IMR-90 (cell line): Measurements from ENCODE around the gene EGFR. TPM values are rescaled to one million over a fixed set of nuclear protein-coding genes. Genes with fewer than 3 reads are reported as not detected.

Experiments used
- ATAC-seq: fragments of 200-7000 bp; cut with Tn5 transposase; 2 replicates; pipeline ENCODE4 v1.9.1; 2020; ENCODE audit warnings: low read depth, mild to moderate bottlenecking, moderate library complexity
- BruUV-seq: library from RNA; stranded (reverse); fragments of 400-500 nt; replicated peaks from 2 replicates; lab custom pipeline; 2021; lab: Mats Ljungman, UMichigan
- CTCF ChIA-PET: fragments of 300-600 bp; formaldehyde crosslinking; extraction: SDS; loops from one replicate; lab custom pipeline; 2021; ENCODE audit warnings: antibody characterized with exemption; lab: Yijun Ruan, JAX
- POLR2A ChIA-PET: fragments of 300-600 bp; sonication (Branson Sonifier 250); formaldehyde crosslinking; loops from one replicate; lab custom pipeline; 2022; ENCODE audit warnings: antibody characterized with exemption; ENCODE audit not compliant: unreplicated experiment; lab: Charles Lee
- DNase-seq: peaks from one replicate; pipeline ENCODE4 v3.0.0; 2013
- H2AFZ ChIP-seq: replicated peaks from 2 replicates; pipeline ENCODE3; 2013; ENCODE audit warnings: low read length, mild to moderate bottlenecking; ENCODE audit not compliant: poor library complexity
- H2AK5ac ChIP-seq: 2 replicates; pipeline ENCODE4 v1.6.1; 2013; ENCODE audit warnings: low read depth, low read length, inconsistent platforms
- H2AK9ac ChIP-seq: replicated peaks from 2 replicates; pipeline ENCODE3; 2013; ENCODE audit warnings: mild to moderate bottlenecking, low read depth, low read length, moderate library complexity; ENCODE audit not compliant: poor library complexity
- H2BK120ac ChIP-seq: 2 replicates; pipeline ENCODE4 v1.6.1; 2013; ENCODE audit warnings: low read depth, low read length, inconsistent platforms
- H2BK15ac ChIP-seq: 3 replicates; pipeline ENCODE4 v1.6.1; 2013; ENCODE audit warnings: low read depth, low read length, inconsistent platforms
- H2BK20ac ChIP-seq: 2 replicates; pipeline ENCODE4 v1.6.1; 2013; ENCODE audit warnings: low read depth, mild to moderate bottlenecking, inconsistent platforms, low read length, moderate library complexity
- H2BK5ac ChIP-seq: 2 replicates; pipeline ENCODE4 v1.6.1; 2013; ENCODE audit warnings: mild to moderate bottlenecking, low read depth, low read length, inconsistent platforms; ENCODE audit not compliant: poor library complexity, severe bottlenecking
- H3K14ac ChIP-seq: replicated peaks from 2 replicates; pipeline ENCODE4 v1.6.1; 2013; ENCODE audit warnings: low read depth, low read length, inconsistent platforms
- H3K18ac ChIP-seq: 2 replicates; pipeline ENCODE4 v1.6.1; 2013; ENCODE audit warnings: low read depth, low read length, control low read depth
- H3K23ac ChIP-seq: 2 replicates; pipeline ENCODE4 v1.6.1; 2013; ENCODE audit warnings: low read depth, low read length, inconsistent platforms
- H3K27ac ChIP-seq: 2 replicates; pipeline ENCODE4 v1.5.1; 2013; ENCODE audit warnings: mild to moderate bottlenecking, control low read depth, low read length; ENCODE audit not compliant: insufficient read depth
- H3K27me3 ChIP-seq: 2 replicates; pipeline ENCODE4 v1.6.1; 2013; ENCODE audit warnings: low read length; ENCODE audit not compliant: control insufficient read depth, insufficient read depth
- H3K36me3 ChIP-seq: 2 replicates; pipeline ENCODE4 v1.6.1; 2013; ENCODE audit warnings: low read length, mixed read lengths; ENCODE audit not compliant: control insufficient read depth, insufficient read depth
- H3K4ac ChIP-seq: 2 replicates; pipeline ENCODE4 v1.6.1; 2013; ENCODE audit warnings: low read depth, low read length, inconsistent platforms
- H3K4me1 ChIP-seq: 2 replicates; pipeline ENCODE4 v1.6.1; 2013; ENCODE audit warnings: low read length, mixed read lengths; ENCODE audit not compliant: control insufficient read depth, insufficient read depth
- H3K4me2 ChIP-seq: 2 replicates; pipeline ENCODE4 v1.6.1; 2013; ENCODE audit warnings: low read depth, mild to moderate bottlenecking, control low read depth, low read length, moderate library complexity
- H3K4me3 ChIP-seq: 2 replicates; pipeline ENCODE4 v1.5.1; 2013; ENCODE audit warnings: low read depth, mild to moderate bottlenecking, control low read depth, low read length, moderate library complexity; ENCODE audit not compliant: insufficient read depth
- H3K56ac ChIP-seq: 2 replicates; pipeline ENCODE4 v1.6.1; 2013; ENCODE audit warnings: low read length, inconsistent platforms; ENCODE audit not compliant: insufficient read depth; ENCODE audit errors: extremely low read depth
- H3K79me1 ChIP-seq, 2 experiments: 2 replicates each; pipeline ENCODE4 v1.6.1; 2013; ENCODE audit warnings: low read length in 2 of 2, inconsistent platforms in 1 of 2, low read depth in 1 of 2
- H3K9ac ChIP-seq: 2 replicates; pipeline ENCODE4 v1.6.1; 2013; ENCODE audit warnings: low read depth, low read length, control low read depth
- H3K9me1 ChIP-seq: 2 replicates; pipeline ENCODE4 v1.6.1; 2013; ENCODE audit warnings: low read length, inconsistent platforms; ENCODE audit not compliant: insufficient read depth
- H3K9me3 ChIP-seq: 2 replicates; pipeline ENCODE4 v1.6.1; 2013; ENCODE audit warnings: low read length; ENCODE audit not compliant: control insufficient read depth, insufficient read depth
- H4K20me1 ChIP-seq: 2 replicates; pipeline ENCODE4 v1.6.1; 2013; ENCODE audit warnings: low read length, inconsistent platforms; ENCODE audit not compliant: insufficient read depth
- H4K5ac ChIP-seq: 2 replicates; pipeline ENCODE4 v1.6.1; 2013; ENCODE audit warnings: mild to moderate bottlenecking, low read depth, low read length, control low read depth
- H4K8ac ChIP-seq, 2 experiments: 2 replicates each; pipeline ENCODE4 v1.6.1; 2013; ENCODE audit warnings: low read depth in 2 of 2, low read length in 2 of 2, control low read depth in 1 of 2, inconsistent platforms in 1 of 2
- H4K91ac ChIP-seq: 2 replicates; pipeline ENCODE4 v1.6.1; 2013; ENCODE audit warnings: low read depth, low read length, inconsistent platforms; ENCODE audit not compliant: insufficient read depth
- BHLHE40 ChIP-seq: fragments of 150-350 bp; IDR thresholded peaks from 2 replicates; pipeline ENCODE4 v1.6.1; 2016; ENCODE audit warnings: mild to moderate bottlenecking, low read depth, low read length
- CHD1 ChIP-seq: IDR thresholded peaks from 2 replicates; pipeline ENCODE4 v1.6.1; 2012; ENCODE audit warnings: low read depth, low read length, improper control_type of control experiment
- CTCF ChIP-seq: conservative IDR thresholded peaks from 2 replicates; pipeline ENCODE4 v1.5.1; 2012; ENCODE audit warnings: mild to moderate bottlenecking, low read depth, low read length, improper control_type of control experiment
- FOS ChIP-seq: fragments of 150-350 bp; IDR thresholded peaks from 2 replicates; pipeline ENCODE4 v1.6.1; 2016; ENCODE audit warnings: low read depth, low read length
- MAZ ChIP-seq: IDR thresholded peaks from 2 replicates; pipeline ENCODE4 v1.6.1; 2012; ENCODE audit warnings: low read depth, mild to moderate bottlenecking, low read length, improper control_type of control experiment, moderate library complexity, borderline replicate concordance
- SMC3 ChIP-seq: fragments of 150-350 bp; IDR thresholded peaks from 2 replicates; pipeline ENCODE4 v1.6.1; 2016; ENCODE audit warnings: low read depth, mild to moderate bottlenecking, antibody characterized with exemption, low read length, moderate library complexity
- WGBS, 2 experiments: methylation state at CpG; one replicate each; pipeline versions ENCODE4 v1.1.5 to v1.1.7; 2013; ENCODE audit warnings: missing lambda C conversion rate in 2 of 2; ENCODE audit not compliant: insufficient read length in 1 of 2; ENCODE audit errors: extremely low coverage in 2 of 2; 5-methylcytosine and 5-hydroxymethylcytosine counted together
- dilution Hi-C: fragments of 300-500 bp; cut with HindIII; formaldehyde crosslinking; loops from one replicate; pipeline ENCODE4 v1.14.3; 2018; ENCODE audit warnings: low sequenced_read_pairs; ENCODE audit not compliant: unreplicated experiment
- in situ Hi-C: fragments of 300-500 bp; cut with MboI; formaldehyde crosslinking; loops from 3 replicates; pipeline ENCODE4 v1.14.3; 2019; ENCODE audit warnings: low sequenced_read_pairs, inconsistent platforms, mixed read lengths
- intact Hi-C: fragments of 100-400 bp; cut with micrococcal nuclease; formaldehyde crosslinking; loops from 2 replicates; pipeline ENCODE4 v1.10.0; 2022
- polyA plus RNA-seq, 3 experiments: library from polyadenylated mRNA; depleted of rRNA; stranded (reverse); fragments of >200 nt; gene quantifications; 2 replicates each; pipeline ENCODE4 v1.2.3, GENCODE V29; 2012; ENCODE audit warnings: low replicate concordance in 1 of 3
- total RNA-seq: library from RNA; depleted of rRNA; stranded (reverse); fragments of >200 nt; gene quantifications from 2 replicates; pipeline ENCODE4 v1.2.3, GENCODE V29; 2012

EGFR gene
- total and polyA plus RNA-seq, 2 of the 4 experiments (the other 2 are of a cell fraction), result 36.9 to 60.4 TPM

GRCh38 chr7:55191161-55191925 is 172.5 kb downstream of the EGFR start (continued):
- TF ChIP-seq FOS (no peak), CHD1 (no peak), BHLHE40 (no peak)

GRCh38 chr7:55191926-55192692 is 173.3 kb downstream of the EGFR start:
- peak overlapping the region; percentile 91 for H2BK5ac ChIP-seq
- peaks cover 25% of the 10 kb centered on the region for H3K36me3 ChIP-seq
- DNase-seq (peak; percentile 36), ATAC-seq (peak; percentile 53)
- H3K9me1 ChIP-seq, result peaks cover 44% of the 10 kb centered on the region
- H3K4me1 ChIP-seq, result peaks cover 37% of the 10 kb centered on the region
- peak overlapping the region; percentile 3; the same call in 2 of the 3 replicates for H2BK15ac ChIP-seq
- H3K9me3 ChIP-seq, result no peaks in the 10 kb centered on the region
- H3K27ac ChIP-seq, result peak overlapping the region; percentile 85
- TF ChIP-seq SMC3, result no peak; the same call in 1 of the 2 replicates
- peak; percentile 27; the same call in 1 of the 2 replicates for TF ChIP-seq CTCF
- 0 out of 2 replicates have a peak, but pooled peaks have one; percentile 10 for TF ChIP-seq MAZ
- in situ Hi-C loops, result no loop called here
- H2BK20ac ChIP-seq, result peak overlapping the region; percentile 87
- peak overlapping the region; percentile 89 for H3K4ac ChIP-seq
- CTCF ChIA-PET, result interaction anchor here (0.9 to 1.4 kb wide), 2 partner anchors 19 to 64 kb away, joined by 3 to 7 read pairs; no protein-coding TSS in a partner anchor
- H3K18ac ChIP-seq, result peak overlapping the region; percentile 59
- H3K9ac ChIP-seq, result peak overlapping the region; percentile 29; the same call in 1 of the 2 replicates
- peak overlapping the region; percentile 69 for H2AFZ ChIP-seq
- WGBS, 2 experiments, result 90% methylated on average over 2 of the region's 17 CpGs; no CpG with 5 or more reads in 1 of the 2 experiments
- peaks cover 22 to 80% of the 10 kb centered on the region in 2 experiments; a peak in 3 of 4 replicates for H3K79me1 ChIP-seq
- peak overlapping the region; percentile 92 for H2BK120ac ChIP-seq
- no peak overlapping the region for H3K4me3 ChIP-seq
- peak overlapping the region; percentile 8 to 77; a peak in 3 of 4 replicates for H4K8ac ChIP-seq
- intact Hi-C loops, result loop anchor here (5.0 to 10.0 kb wide), 2 partner anchors 60 to 417 kb away; no protein-coding TSS in a partner anchor
- H2AK5ac ChIP-seq, result peak overlapping the region; percentile 96
- H4K5ac ChIP-seq, result peak overlapping the region; percentile 46
- BruUV-seq, result no TSS peak
- peak overlapping the region; percentile 93 for H4K91ac ChIP-seq
- H3K14ac ChIP-seq, result peak overlapping the region; percentile 69
- dilution Hi-C loops, result no loop called here
- peak overlapping the region; percentile 44 for H3K56ac ChIP-seq
- no peak overlapping the region for H3K4me2 ChIP-seq
- POLR2A ChIA-PET, result no interaction called here
- no peaks in the 10 kb centered on the region for H4K20me1 ChIP-seq
- peak overlapping the region; percentile 75 for H2AK9ac ChIP-seq
- H3K27me3 ChIP-seq, result no peaks in the 10 kb centered on the region
- peak overlapping the region; percentile 54 for H3K23ac ChIP-seq
